AG04450 (cell line): ENCODE results near the gene KERA. TPM values are rescaled to one million over a fixed set of nuclear protein-coding genes. Genes with fewer than 3 reads are reported as not detected.

Experiments
- CTCF ChIA-PET: fragments of 300-600, 350-600 bp; formaldehyde crosslinking; extraction: SDS; loops from one replicate; lab custom pipeline; 2022; ENCODE audit warnings: antibody characterized with exemption, inconsistent platforms; lab: Charles Lee
- POLR2A ChIA-PET: fragments of 350-600 bp; formaldehyde crosslinking; extraction: SDS; loops from one replicate; lab custom pipeline; 2021; ENCODE audit warnings: antibody characterized with exemption, inconsistent platforms; lab: Yijun Ruan, JAX
- DNase-seq: peaks from one replicate; pipeline ENCODE4 v3.0.0-alpha.2; 2011; ENCODE audit warnings: low read depth, low spot score
- H3K27ac ChIP-seq: one replicate; pipeline ENCODE4 v1.5.1; 2012; ENCODE audit warnings: low read depth, low read length, control low read depth
- H3K27me3 ChIP-seq: one replicate; pipeline ENCODE4 v1.6.0; 2012; ENCODE audit warnings: low read length; ENCODE audit not compliant: control insufficient read depth, insufficient read depth
- H3K4me3 ChIP-seq: 2 replicates; pipeline ENCODE4 v1.5.1; 2011; ENCODE audit warnings: mild to moderate bottlenecking, low read depth, low read length, control low read depth
- H3K9me3 ChIP-seq: 2 replicates; pipeline ENCODE4 v1.5.1; 2012; ENCODE audit warnings: low read length; ENCODE audit not compliant: control insufficient read depth, insufficient read depth
- CTCF ChIP-seq: IDR thresholded peaks from 2 replicates; pipeline ENCODE4 v1.5.1; 2011; ENCODE audit warnings: low read depth, low read length, control low read depth, inconsistent platforms
- polyA plus RNA-seq: library from polyadenylated mRNA; depleted of rRNA; stranded (reverse); fragments of >200 nt; gene quantifications from 2 replicates; pipeline ENCODE4 v1.2.3, GENCODE V29; 2011

Gene KERA
- polyA plus RNA-seq, 1 experiment, result not detected

- no peak for DNase-seq
- Histone ChIP-seq H3K4me3 (no peak overlapping the region), H3K27me3 (no peaks in the 10 kb centered on the region), H3K27ac (no peak overlapping the region), H3K9me3 (no peaks in the 10 kb centered on the region)
- TF ChIP-seq CTCF, result no peak
- ChIA-PET CTCF (no interaction called here), POLR2A (no interaction called here)
Observed at GRCh38 chr12:91073426-91073825, 15.6 kb upstream of the KERA start.

GRCh38 chr12:91072931-91073330, 15.1 kb upstream of the KERA start:
- H3K27me3 ChIP-seq, result no peaks in the 10 kb centered on the region
- CTCF ChIA-PET, result no interaction called here
- H3K27ac ChIP-seq, result no peak overlapping the region
- TF ChIP-seq CTCF, result no peak
- no peak for DNase-seq
- no peaks in the 10 kb centered on the region for H3K9me3 ChIP-seq
- no peak overlapping the region for H3K4me3 ChIP-seq
- POLR2A ChIA-PET, result no interaction called here

- TF ChIP-seq CTCF, result no peak
- Histone ChIP-seq H3K9me3 (no peaks in the 10 kb centered on the region), H3K27me3 (no peaks in the 10 kb centered on the region), H3K4me3 (no peak overlapping the region), H3K27ac (no peak overlapping the region)
- CTCF ChIA-PET, result interaction anchor here (1.1 kb wide), 1 partner anchor 93 kb away, joined by 8 read pairs; no protein-coding TSS in a partner anchor
- DNase-seq, result no peak
- POLR2A ChIA-PET, result no interaction called here
Observed at GRCh38 chr12:91070936-91071335, 13.1 kb upstream of the KERA start.

- ChIA-PET POLR2A (no interaction called here), CTCF (no interaction called here)
- TF ChIP-seq CTCF, result no peak
- H3K9me3 ChIP-seq, result no peaks in the 10 kb centered on the region
- DNase-seq, result no peak
- no peak overlapping the region for H3K4me3 ChIP-seq
- no peak overlapping the region for H3K27ac ChIP-seq
- no peaks in the 10 kb centered on the region for H3K27me3 ChIP-seq
Observed at GRCh38 chr12:91065396-91065795, 7.6 kb upstream of the KERA start.

GRCh38 chr12:91064640-91065039, 6.8 kb upstream of the KERA start:
- no peaks in the 10 kb centered on the region for H3K9me3 ChIP-seq
- H3K27me3 ChIP-seq, result no peaks in the 10 kb centered on the region
- no peak overlapping the region for H3K4me3 ChIP-seq
- CTCF ChIA-PET, result interaction anchor here (1.5 kb wide), 1 partner anchor 318 kb away, joined by 3 read pairs; no protein-coding TSS in a partner anchor
- no peak for TF ChIP-seq CTCF
- H3K27ac ChIP-seq, result no peak overlapping the region
- POLR2A ChIA-PET, result no interaction called here
- DNase-seq, result no peak
